ENCODE results near the gene NR2E1.

Gene NR2E1

DNA sequence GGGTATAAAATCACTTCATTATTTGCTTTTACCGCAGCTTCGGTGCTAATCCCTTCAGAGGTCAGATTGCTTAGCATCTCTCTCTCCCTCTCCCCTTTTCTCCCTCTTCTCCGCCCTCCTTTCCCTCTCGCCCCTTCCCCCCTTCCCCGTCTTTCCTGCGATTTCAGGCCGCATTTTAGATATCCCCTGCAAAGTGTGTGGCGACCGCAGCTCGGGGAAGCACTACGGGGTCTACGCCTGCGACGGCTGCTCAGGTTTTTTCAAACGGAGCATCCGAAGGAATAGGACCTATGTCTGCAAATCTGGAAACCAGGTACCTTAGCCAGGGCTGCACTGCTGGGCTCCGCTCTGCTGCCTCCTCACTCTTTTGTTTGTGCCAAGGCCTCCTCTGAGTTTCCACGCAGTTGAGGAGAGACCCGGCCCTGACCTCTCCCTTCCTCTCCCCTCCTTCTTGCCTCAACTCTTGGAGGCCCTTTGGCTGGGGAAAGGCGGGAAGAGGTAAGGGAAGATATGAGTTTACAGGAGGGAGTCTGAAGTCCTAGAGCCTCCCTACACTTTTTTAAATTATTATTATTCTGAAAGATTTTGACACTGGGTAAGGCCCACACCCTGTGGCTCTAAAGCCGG is 5.6 kb downstream of the NR2E1 start:
- DNase-seq (ENCODE audit: low spot score): no peak

DNA sequence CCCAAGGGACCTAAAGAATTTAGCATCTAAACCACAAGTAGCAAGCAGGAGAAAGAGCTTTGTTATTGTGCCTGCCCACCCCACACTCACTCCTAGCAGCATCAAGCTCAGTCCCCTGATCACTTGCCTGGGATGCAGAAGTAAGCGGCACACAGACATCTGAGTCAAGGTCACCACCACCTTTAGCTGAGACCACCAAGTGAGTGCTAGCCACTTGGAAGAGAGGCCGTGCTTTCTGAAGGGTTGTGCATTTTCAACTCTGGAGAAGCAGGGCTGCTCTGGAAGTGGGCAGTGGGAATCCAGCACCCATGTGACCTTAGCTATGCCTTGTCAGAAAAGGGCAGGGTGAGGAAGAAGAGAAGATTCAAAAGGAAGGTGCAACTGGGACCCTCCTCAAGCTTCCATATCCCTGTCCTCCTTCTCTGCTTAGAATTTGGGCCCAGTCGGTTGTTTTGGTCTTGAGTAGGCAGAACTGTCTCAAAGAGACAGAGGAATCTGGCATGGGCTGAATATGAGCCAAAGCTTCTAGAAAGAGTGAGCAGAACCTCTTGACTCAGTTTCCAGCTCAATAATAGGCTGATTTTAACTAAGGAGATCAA is 6.2 kb downstream of the NR2E1 start:
- DNase-seq (ENCODE audit: low spot score): no peak

DNA sequence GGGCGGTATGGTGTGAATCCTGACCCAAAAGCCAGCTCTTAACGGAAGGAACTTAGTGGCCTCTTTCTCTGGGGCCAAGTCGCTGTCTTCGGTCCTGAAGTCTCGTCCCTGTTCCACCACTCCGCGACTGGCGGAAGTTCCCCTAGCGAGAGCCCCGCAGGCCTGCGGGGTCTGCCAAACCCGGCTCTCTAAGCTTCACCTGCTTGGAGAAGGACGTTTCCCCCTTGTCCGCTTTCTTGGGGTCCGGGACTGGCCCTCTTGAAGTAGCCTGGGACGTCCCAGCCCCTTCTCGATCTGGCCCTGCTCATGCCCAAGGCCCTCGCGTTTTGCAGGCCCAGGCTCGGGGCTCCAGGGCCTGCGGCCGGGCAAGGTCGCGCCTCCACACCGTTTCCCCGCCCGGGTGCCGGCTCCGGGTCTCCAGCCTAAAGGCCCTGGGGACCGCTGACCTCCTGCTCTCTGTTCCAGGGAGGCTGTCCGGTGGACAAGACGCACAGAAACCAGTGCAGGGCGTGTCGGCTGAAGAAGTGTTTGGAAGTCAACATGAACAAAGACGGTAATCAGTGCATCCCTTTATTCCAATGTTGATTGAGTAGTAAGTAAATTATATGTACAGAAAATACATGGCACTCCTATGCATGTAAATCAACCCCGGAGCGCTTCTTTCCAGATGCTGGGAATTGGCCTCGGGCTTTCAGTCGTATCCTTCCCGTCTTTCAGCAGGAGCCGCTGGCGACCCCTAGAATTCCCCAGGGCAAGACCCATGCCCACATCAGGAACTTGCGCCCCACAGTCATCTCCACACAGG is 8.8 kb downstream of the NR2E1 start:
- no peak for DNase-seq (ENCODE audit: low spot score)

DNA sequence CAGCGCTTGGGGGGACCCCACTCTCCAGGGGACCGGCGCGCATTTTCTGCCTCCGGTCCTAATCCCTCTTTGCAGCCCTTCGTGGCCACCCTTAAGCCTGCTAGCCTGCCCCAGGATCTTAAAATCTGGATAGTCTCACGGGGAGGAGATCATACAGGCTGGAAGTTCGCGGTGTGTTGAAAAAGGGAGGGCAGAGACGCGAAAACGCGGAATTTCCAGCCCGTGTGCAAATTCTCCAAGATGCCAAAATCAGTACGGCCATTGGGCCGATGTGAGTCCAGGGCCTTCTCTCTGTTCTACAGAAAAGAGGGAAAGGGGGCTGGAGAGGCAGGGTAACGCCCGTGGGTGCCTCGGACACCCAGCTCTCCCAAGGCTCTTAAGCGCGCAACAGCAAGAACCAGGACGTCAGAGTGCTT is 9.4 kb downstream of the NR2E1 start:
- no peak for DNase-seq (ENCODE audit: low spot score)

DNA sequence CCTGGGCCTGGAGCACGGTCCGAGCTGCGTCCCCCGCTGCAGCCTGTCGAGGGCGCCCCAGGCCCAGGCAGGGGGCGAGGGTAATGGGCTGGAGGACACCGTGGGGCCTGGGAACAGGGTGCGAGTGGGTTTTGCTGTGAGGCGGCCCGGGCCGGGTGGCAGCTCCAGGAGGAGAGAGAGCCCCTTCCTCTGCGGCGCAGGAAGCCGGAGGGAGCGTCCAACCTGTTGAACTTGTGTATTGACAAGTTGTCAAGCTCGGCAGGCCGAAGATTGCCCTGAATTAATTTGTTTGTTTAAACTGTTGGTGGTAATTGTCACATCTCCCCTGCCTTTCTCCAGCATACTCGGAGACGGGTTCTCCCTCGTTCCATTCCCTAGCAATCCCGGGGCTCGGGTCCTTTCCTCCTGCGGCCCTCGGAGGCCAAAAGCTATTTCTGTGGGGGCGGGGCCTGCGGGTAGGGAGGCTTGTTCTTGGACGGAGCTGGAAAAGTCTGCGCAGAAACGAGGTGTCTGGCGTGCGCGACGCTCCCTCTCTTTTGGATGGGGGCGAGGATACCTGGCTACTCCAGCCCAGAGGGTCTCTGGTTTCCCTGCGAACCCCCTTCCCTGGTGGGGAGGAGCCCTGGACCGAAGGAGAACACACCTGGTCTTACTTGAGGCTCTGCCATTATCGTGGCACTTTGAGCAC is 9.9 kb downstream of the NR2E1 start:
- no peak for DNase-seq (ENCODE audit: low spot score)

DNA sequence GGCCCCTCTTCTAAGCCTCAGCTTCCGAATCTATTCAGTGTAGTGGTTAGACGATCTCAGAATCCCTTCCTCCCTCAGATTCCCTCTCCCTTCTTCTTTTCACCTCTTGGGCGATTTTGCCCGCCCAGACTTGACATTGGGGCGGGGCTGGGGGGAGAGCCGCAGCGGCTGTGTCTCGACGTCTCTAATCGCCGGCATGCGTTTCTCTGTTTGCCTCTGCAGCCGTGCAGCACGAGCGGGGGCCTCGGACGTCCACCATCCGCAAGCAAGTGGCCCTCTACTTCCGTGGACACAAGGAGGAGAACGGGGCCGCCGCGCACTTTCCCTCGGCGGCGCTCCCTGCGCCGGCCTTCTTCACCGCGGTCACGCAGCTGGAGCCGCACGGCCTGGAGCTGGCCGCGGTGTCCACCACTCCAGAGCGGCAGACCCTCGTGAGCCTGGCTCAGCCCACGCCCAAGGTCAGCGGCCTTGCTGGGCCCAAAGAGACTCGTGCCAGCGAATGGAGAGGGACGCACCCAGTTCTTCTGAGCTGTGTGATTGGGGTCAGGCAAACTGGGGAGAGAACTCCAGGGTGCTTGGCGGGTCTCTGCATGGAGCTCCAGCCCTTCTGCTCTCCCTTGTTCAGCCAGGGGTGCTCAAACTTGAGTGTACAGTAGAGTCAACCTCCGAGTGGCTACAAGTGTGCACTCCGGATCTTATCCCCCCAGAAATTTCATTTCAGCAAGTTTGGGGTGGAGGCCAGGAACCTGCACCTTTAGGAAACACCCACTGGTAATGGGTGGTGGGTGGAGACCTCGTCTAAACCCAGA is 10.7 kb downstream of the NR2E1 start:
- DNase-seq (ENCODE audit: low spot score): no peak

DNA sequence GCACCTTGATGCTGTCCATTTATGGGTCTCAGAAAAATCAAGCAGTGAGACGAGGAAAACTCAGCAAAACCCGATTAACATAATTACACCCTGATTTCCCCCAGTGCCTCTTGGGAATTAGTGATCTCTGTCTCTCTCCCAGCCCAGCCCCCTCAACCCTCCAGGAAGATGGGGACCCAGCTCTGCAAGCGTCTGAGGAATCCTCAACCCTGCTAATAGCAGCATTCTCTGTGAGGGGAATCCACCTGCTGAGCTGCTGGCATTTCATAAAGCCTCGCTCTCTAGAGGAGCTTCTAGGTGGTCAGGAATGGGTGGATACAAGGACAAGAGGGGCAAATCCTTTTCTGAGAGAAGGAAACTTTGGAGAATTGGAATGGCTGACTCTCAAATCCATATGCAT is 13.9 kb downstream of the NR2E1 start:
- no peak for DNase-seq (ENCODE audit: low spot score)

DNA sequence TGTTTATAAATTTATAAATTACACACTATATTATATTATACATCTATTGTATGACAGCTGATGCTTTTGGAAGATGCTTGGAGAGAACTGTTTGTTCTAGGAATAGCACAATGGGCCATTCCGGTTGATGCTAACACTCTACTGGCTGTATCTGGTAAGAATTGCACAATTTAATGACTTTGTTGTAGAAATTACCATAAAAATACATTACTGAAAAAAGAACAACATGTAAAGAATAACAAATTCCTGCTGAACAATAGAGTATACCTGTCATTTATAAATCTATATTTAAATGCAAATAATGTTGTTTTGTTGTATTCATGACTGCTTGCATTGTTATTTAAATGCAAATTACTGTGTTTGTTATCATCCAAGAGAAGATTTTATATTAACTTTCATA is 14.4 kb downstream of the NR2E1 start:
- DNase-seq (ENCODE audit: low spot score): no peak

DNA sequence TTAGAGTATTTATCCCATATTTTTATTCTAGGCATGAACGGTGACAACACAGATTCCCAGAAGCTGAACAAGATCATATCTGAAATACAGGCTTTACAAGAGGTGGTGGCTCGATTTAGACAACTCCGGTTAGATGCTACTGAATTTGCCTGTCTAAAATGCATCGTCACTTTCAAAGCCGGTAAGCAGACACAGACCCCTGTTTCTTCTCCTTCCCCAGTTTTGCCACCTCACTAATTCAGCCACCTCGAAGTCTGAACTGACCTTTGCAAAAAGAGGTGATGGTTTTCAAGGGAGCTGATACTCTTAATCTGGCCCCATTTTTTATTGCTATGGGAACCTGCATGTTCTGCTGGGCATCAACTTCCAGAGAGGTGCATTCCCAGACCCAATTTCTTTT is 15.0 kb downstream of the NR2E1 start:
- DNase-seq (ENCODE audit: low spot score): no peak

DNA sequence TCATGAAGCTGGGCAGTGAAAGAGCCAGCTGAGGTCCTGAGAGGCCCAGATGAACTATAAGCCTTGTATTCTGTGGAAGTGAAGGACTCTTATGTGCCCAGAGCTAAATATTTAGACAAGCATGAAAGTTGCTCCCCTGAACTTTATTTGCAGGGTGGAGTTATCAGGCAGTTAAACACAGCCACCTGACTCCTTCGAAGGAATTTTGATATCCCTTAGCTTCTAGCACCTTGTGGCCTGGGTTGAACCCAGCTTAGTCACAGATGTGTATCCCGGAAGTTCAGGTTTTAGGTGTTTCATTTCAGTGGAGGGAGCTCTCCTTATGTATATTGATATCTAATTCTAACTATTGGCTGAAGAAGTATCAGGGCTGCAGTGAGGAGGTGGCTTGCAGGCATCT is 20.4 kb downstream of the NR2E1 start:
- DNase-seq (ENCODE audit: low spot score): no peak

DNA sequence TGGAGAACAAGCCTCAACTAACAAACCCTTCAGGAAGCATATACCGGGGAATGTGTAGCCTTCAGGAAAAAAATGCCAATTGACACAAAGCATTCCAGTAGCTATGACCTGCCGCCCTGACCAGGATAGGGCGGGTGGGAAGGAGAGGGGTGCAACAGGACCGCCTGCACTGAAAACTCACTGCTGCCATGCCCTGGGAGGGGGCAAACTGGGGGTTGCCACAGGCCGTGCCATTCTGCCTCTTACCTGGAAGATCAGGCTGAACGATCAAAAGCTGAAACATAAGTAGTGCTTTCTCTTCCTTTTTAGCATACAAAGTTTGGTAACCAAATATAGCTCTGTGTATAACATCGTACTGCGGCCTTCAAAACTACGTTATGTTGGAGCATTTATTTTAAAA is 21.7 kb downstream of the NR2E1 start:
- DNase-seq (ENCODE audit: low spot score): no peak

DNA sequence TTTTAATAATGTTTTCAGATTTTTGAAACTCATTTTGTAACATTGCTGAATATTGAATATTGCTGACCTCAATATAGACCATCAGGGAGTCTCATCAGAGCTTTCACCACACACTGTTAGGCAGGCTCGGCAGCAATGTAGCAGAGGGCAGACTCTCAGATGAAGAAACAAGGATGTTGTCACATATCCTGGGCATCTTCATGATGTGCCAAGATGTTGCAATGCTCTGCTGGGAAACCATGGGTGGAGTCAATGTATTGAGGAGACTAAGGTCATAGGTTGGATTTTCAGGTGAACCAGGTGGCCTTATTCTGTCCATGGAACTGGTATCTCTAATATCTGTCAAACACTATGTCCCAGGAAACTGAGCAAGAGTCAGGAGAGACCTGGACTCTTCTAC is 27.3 kb downstream of the NR2E1 start:
- DNase-seq (ENCODE audit: low spot score): no peak

DNA sequence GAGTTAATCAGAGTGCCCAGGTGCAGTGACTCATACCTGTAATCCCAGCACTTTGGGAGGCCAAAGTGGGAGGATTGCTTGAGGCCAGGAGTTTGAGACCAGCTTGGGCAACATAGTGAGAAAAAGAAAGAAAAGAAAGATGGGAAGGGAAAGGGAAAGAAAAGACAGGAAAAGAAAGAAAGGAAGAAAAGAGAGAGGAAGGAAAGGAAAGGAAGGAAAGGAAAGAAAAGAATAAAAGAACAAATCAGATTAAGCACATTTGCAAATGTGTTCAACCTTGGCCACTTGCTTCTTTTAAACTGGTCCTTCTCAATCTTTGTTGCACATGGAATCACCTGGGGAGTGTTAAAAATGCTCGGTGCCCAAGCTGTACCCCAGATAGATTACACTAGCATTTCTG is 28.0 kb downstream of the NR2E1 start:
- no peak for DNase-seq (ENCODE audit: low spot score)

DNA sequence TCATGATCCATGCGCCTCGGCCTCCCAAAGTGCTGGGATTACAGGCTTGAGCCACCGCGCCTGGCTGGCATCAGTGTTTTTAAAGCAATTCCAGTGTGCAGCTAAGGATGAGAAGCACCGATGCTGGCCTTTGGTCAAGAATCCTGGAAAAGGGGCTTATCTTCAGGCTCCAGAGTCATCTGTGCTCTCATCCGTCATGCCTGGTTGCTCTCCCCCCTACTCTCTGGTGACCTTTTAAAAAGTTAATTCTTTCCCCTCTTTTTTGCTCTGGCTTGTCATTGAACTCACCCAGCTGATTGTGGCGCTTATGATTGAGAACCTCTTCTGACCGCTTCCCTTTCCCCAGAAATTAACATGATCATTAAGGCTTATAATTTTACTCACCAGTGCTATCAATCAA is 28.7 kb downstream of the NR2E1 start:
- no peak for DNase-seq (ENCODE audit: low spot score)

DNA sequence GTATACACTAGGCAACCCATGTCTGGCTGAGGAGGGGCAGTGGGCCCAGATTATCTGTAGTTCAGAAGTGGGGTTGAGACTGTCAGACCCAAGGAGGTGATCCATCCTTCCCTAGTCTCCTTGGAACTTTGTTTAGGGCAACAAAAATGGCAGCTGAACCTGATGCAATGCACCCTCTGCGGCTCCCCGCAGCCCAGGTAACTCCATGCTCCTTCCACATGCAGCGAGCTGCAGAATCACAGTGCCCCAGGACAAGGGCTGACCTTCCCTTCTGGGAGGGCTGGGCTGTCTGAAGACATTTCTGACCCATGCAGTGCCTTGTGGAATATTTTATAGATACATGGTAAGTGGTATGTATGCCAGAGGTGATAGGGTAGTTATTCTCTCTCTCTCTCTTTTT is 29.4 kb downstream of the NR2E1 start:
- no peak for DNase-seq (ENCODE audit: low spot score)

DNA sequence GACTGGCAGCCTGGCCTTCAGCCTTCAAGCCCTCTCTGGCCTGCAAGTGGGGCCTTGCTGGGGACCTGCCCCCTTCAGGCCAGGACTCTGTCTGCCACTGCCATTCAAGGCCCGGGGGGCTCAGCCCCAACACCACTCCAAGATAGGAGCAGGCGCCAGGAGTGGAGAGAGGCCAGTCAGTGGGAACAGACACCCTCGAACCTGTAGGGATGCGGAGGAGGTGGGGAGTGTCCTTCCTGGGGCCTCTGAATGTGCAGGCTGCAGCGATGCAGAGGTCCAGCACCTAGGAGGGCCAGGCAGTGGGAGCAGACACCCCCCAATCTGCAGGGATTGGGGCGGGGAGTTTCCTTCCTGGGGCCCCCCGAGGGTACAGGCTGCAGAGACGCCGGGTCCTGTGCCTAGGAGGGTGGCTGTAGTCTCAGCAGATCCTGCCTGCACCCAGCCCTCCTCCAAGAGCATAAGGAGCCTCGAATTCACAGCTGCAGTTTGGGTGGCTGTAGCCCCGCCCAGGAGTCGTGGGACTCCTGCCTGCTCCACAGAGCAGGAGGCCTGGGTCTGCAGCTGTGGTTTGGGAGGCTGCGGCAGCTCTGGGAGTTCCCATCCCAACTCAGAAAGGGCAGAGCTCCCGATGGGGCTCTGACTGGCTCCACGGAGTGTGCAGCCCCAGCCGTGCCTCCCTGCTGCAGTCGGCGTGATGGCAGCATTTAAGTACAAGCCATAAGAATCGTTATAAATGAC is 33.1 kb downstream of the NR2E1 start:
- DNase-seq (ENCODE audit: low spot score): no peak

DNA sequence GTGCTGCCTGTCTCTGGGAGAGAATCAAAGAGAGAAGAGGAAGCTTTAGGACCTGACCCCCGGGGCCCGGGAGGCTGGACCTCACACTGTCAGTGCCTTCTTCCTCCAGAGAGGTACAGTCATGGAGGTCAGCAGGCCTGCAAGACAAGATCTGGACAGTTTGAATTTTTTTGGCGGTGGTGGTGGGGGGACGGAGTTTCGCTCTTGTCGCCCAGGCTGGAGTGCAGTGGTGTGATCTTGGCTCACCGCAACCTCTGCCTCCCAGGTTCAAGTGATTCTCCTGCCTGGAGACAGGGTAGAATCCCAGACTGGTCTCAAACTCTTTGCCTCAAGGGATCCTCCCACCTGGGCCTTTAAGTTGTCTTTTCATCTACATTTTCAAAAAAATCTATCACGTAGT is 34.4 kb downstream of the NR2E1 start:
- DNase-seq (ENCODE audit: low spot score): no peak

DNA sequence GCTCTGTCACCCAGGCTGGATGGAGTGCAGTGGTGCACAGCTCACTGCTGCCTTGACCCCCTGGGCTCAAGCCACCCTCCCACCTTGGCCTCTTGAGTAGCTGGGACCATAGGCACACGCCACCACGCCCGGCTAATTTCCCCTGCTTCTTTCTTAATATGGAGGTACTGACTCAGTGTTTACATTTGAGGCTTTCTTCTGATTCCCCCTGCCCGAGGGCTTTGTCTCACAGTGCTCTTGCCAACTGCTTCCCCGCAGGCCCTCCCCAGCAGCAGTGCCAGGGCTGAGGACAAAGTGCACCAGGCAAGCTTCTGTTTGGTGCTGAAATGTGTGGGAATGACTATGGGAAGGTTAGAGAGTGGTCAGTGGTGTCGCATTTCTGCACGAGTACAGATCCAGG is 34.8 kb downstream of the NR2E1 start:
- DNase-seq (ENCODE audit: low spot score): no peak

DNA sequence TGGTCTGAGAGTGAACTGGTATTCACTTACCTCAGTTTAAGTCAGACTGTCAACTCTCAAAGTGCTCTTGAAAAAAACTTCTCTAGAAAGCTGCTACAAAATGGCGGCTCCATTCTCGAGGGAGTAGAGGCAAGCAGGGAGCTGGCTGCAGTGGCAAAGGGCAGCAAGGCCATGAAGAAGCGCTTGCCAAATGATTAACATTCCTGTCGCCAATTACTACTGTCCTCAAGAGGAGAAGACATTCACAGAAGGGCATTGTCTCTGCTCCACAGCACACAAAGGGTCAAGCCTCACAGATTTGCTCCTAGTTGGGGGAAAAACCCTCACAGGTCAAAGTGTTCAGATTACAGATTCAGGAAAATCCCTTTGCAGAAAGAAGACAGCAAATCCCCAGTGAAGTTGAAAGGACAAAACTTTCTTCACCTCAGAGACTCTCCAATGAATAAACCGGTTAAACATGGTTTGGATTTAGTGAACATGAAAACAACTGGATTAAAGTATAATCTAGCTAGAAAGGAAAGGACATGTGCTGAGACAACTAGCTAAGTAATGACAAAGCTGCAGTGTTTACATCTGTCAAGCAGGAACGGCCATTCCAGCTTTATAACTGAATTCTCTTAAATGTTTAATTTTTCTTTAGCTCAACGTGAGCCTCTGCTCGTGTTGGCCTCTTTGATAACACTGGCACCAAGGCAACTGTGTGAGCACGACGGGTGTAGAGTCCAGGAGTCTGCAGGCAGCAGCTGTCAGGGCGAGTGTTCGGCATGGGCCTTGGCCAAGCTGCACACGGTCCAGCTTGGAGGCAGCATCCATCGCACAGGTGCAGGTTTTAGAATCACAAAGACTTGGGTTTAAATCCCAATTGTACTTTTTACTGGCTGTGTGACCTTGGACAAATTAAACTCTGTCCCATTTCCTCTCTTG is 37.6 kb downstream of the NR2E1 start:
- DNase-seq (ENCODE audit: low spot score): no peak

DNA sequence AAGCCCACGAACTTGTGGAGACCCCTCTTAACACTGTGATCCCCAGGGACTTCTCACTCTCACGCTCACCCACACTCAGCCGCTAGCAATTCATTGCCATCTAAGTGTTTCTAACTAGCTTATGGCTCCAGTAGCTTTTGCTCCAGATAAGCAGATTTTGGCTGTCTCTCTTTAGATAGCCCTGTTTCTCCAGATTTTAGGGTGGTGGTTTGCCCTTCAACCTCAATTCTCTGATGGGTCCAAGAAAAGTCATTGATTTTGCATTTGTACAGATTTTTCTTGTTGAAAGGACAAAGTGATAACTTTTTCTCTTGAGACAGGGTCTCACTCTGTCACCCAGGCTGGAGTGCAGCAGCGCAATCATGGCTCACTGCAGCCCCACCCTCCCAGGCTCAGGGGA is 41.2 kb downstream of the NR2E1 start:
- no peak for DNase-seq (ENCODE audit: low spot score)
